HepG2 (cell line): ENCODE measurements around the gene EFNA2. TPM values are rescaled to one million over a fixed set of nuclear protein-coding genes. Genes with fewer than 3 reads are reported as not detected.

Source experiments
- ADNP ChIP-seq: sonication (generic); formaldehyde crosslinking; IDR thresholded peaks from 2 replicates; pipeline ENCODE4 v1.4.0; 2020; ENCODE audit warnings: missing genetic modification reagents
- ARID2 ChIP-seq: sonication (generic); formaldehyde crosslinking; IDR thresholded peaks from 2 replicates; pipeline ENCODE4 v1.8.1; 2022; ENCODE audit warnings: mild to moderate bottlenecking, missing genetic modification reagents, borderline replicate concordance
- KMT2B ChIP-seq: IDR thresholded peaks from 2 replicates; pipeline ENCODE4 v1.6.1; 2016; ENCODE audit warnings: missing genetic modification reagents, missing compliant biosample characterization
- MXI1 ChIP-seq: IDR thresholded peaks from 3 replicates; pipeline ENCODE4 v1.6.1; 2012; ENCODE audit warnings: low read depth, low read length, inconsistent platforms, borderline replicate concordance
- PPARG ChIP-seq: conservative IDR thresholded peaks from 2 replicates; pipeline ENCODE4 v1.6.1; 2016; ENCODE audit warnings: missing biosample characterization, missing genetic modification reagents
- SRY ChIP-seq: sonication (generic); formaldehyde crosslinking; IDR thresholded peaks from 2 replicates; pipeline ENCODE4 v1.8.0; 2022; ENCODE audit warnings: mild to moderate bottlenecking, missing genetic modification reagents
- TEAD2 ChIP-seq: sonication (generic); formaldehyde crosslinking; IDR thresholded peaks from 2 replicates; pipeline ENCODE4 v1.9.0; 2021; ENCODE audit warnings: missing genetic modification reagents
- TEAD3 ChIP-seq: optimal IDR thresholded peaks from 2 replicates; pipeline ENCODE3; 2016; ENCODE audit warnings: borderline replicate concordance
- U2AF2 ChIP-seq: fragments of 200-400 bp; formaldehyde crosslinking; IDR thresholded peaks from 2 replicates; pipeline ENCODE4 v1.6.1; 2017; ENCODE audit warnings: low read depth, mild to moderate bottlenecking, low read length
- XBP1 ChIP-seq: sonication (generic); formaldehyde crosslinking; IDR thresholded peaks from 2 replicates; pipeline ENCODE4 v1.5.0; 2020; ENCODE audit warnings: missing genetic modification reagents
- ZFP82 ChIP-seq: sonication (generic); formaldehyde crosslinking; IDR thresholded peaks from 2 replicates; pipeline ENCODE4 v1.5.1; 2020; ENCODE audit warnings: mild to moderate bottlenecking, missing genetic modification reagents, borderline replicate concordance
- ZIK1 ChIP-seq: sonication (generic); formaldehyde crosslinking; IDR thresholded peaks from 2 replicates; pipeline ENCODE4 v1.5.0; 2020; ENCODE audit warnings: mild to moderate bottlenecking, low read depth, missing genetic modification reagents, borderline replicate concordance
- ZNF274 ChIP-seq: sonication (generic); formaldehyde crosslinking; IDR thresholded peaks from 2 replicates; pipeline ENCODE4 v1.5.1; 2020; ENCODE audit warnings: mild to moderate bottlenecking, missing genetic modification reagents
- ZNF703 ChIP-seq: sonication (generic); formaldehyde crosslinking; IDR thresholded peaks from 2 replicates; pipeline ENCODE4 v1.5.1; 2020; ENCODE audit warnings: missing genetic modification reagents, mild to moderate bottlenecking, moderate library complexity, borderline replicate concordance
- ZNF773 ChIP-seq: sonication (generic); formaldehyde crosslinking; IDR thresholded peaks from 2 replicates; pipeline ENCODE4 v1.4.0; 2020; ENCODE audit warnings: missing genetic modification reagents, borderline replicate concordance
- ZNF790 ChIP-seq: sonication (generic); formaldehyde crosslinking; IDR thresholded peaks from 2 replicates; pipeline ENCODE4 v1.8.0; 2022; ENCODE audit warnings: missing genetic modification reagents, mild to moderate bottlenecking, borderline replicate concordance
- ZNF891 ChIP-seq: sonication (generic); formaldehyde crosslinking; IDR thresholded peaks from 2 replicates; pipeline ENCODE4 v1.5.0; 2020; ENCODE audit warnings: mild to moderate bottlenecking, missing genetic modification reagents
- polyA plus RNA-seq, 8 experiments: library from polyadenylated mRNA; depleted of rRNA in 3 of 8; stranded (reverse) in 7 of 8; unstranded in 1 of 8; fragments of >200 nt; fragmentation: Illumina TruSeq in 4 of 8; extraction: Trizol in 4 of 8; gene quantifications; 2 replicates each; pipeline versions ENCODE4 v1.2.1 to v1.2.3, GENCODE V29; 2011 to 2016; ENCODE audit warnings: low read depth in 4 of 8, missing spikeins in 1 of 8, mixed read lengths in 1 of 8; ENCODE audit not compliant: insufficient read depth in 1 of 8
- total RNA-seq, 5 experiments: library from RNA; depleted of rRNA; stranded (reverse); fragments of >200 nt; fragmentation: Illumina TruSeq; extraction: Trizol; gene quantifications; 2 replicates each; pipeline ENCODE4 v1.2.3, GENCODE V29; 2016; ENCODE audit warnings: low read depth in 1 of 5
- TF ChIP-seq, protein P1 (sequence below): IDR thresholded peaks from 2 replicates; pipeline ENCODE4 v1.6.1; 2016; ENCODE audit warnings: missing genetic modification reagents, missing compliant biosample characterization
- TF ChIP-seq, protein P2 (sequence below): sonication (generic); formaldehyde crosslinking; IDR thresholded peaks from 2 replicates; pipeline ENCODE4 v1.5.0; 2020; ENCODE audit warnings: mild to moderate bottlenecking, missing genetic modification reagents

EFNA2 gene
- total and polyA plus RNA-seq, 2 of the 13 experiments (the other 11 are each of a cell fraction or from before 2014, with no cell fraction given) = 6.0 to 9.9 TPM

GRCh38 chr19:1290703-1291651 lies 5.3 kb downstream of the EFNA2 start (continued):
- TF ChIP-seq, protein P1, sequence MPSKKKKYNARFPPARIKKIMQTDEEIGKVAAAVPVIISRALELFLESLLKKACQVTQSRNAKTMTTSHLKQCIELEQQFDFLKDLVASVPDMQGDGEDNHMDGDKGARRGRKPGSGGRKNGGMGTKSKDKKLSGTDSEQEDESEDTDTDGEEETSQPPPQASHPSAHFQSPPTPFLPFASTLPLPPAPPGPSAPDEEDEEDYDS = peak; percentile 72; the same call in 1 of the 2 replicates
- TF ChIP-seq TEAD2 (no peak), ZNF703 (CRISPR knock-in tag) (peak; percentile 88; the same call in 1 of the 2 replicates), ZNF790 (CRISPR knock-in tag) (no peak), KMT2B (peak; percentile 35; the same call in 1 of the 2 replicates), ZNF891 (CRISPR knock-in tag) (peak; percentile 55), TEAD3 (CRISPR knock-in tag) (peak; percentile 77), SRY (CRISPR knock-in tag) (peak; percentile 65; the same call in 1 of the 2 replicates), U2AF2 (no peak), ZIK1 (CRISPR knock-in tag) (no peak; the same call in 1 of the 2 replicates), MXI1 (peak; percentile 55; the same call in 1 of the 3 replicates), XBP1 (CRISPR knock-in tag) (no peak), ZNF773 (CRISPR knock-in tag) (no peak), ZFP82 (CRISPR knock-in tag) (no peak), ZNF274 (CRISPR knock-in tag) (no peak), PPARG (CRISPR knock-in tag) (peak; percentile 89), ARID2 (CRISPR knock-in tag) (no peak), ADNP (peak; percentile 51; the same call in 1 of the 2 replicates)
- TF ChIP-seq, protein P2, sequence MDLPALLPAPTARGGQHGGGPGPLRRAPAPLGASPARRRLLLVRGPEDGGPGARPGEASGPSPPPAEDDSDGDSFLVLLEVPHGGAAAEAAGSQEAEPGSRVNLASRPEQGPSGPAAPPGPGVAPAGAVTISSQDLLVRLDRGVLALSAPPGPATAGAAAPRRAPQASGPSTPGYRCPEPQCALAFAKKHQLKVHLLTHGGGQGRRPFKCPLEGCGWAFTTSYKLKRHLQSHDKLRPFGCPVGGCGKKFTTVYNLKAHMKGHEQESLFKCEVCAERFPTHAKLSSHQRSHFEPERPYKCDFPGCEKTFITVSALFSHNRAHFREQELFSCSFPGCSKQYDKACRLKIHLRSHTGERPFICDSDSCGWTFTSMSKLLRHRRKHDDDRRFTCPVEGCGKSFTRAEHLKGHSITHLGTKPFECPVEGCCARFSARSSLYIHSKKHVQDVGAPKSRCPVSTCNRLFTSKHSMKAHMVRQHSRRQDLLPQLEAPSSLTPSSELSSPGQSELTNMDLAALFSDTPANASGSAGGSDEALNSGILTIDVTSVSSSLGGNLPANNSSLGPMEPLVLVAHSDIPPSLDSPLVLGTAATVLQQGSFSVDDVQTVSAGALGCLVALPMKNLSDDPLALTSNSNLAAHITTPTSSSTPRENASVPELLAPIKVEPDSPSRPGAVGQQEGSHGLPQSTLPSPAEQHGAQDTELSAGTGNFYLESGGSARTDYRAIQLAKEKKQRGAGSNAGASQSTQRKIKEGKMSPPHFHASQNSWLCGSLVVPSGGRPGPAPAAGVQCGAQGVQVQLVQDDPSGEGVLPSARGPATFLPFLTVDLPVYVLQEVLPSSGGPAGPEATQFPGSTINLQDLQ (CRISPR knock-in tag) = 0 out of 2 replicates have a peak, but pooled peaks have one; percentile 69
